BE2C (cell line): ENCODE measurements around the gene ESYT2.

Experiments used
- DNase-seq: peaks from one replicate; pipeline ENCODE4 v3.0.0-alpha.2; 2020
- H3K27me3 ChIP-seq: fragments of 250-450 bp; sonication (Bioruptor Pico); 2 replicates; pipeline ENCODE4 v1.5.1; 2020; ENCODE audit warnings: mild to moderate bottlenecking
- H3K36me3 ChIP-seq: fragments of 250-450 bp; sonication (Bioruptor Pico); 2 replicates; pipeline ENCODE4 v1.5.1; 2020; ENCODE audit warnings: mild to moderate bottlenecking
- H3K4me1 ChIP-seq: fragments of 250-450 bp; sonication (Bioruptor Pico); 2 replicates; pipeline ENCODE4 v1.5.1; 2020
- H3K4me3 ChIP-seq: 2 replicates; pipeline ENCODE4 v1.5.1; 2011; ENCODE audit warnings: low read depth, low read length
- H3K9me3 ChIP-seq: fragments of 250-450 bp; sonication (Bioruptor Pico); 2 replicates; pipeline ENCODE4 v1.5.1; 2020
- TF ChIP-seq, protein P1 (sequence below): IDR thresholded peaks from 2 replicates; pipeline ENCODE4 v1.5.1; 2012; ENCODE audit warnings: mild to moderate bottlenecking, low read depth, low read length

ESYT2 gene

DNA sequence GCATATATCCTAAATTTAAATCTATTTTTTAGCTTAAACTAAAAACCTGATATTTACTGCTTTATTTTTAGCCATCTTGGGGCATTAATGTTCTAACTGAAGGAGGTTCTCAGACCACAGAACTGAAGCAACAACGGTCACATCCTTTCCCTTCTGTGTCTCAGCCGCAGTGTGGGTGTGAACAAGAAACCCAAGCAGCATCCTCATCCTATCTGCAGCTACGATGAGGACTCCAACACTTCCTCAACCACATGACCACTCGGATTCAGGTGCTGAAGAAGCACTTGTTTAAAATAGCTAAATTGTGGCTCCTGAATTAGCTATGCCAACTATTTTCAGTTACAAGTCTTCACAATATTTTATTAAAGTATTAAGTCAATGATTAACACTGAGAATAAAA, 5.3 kb downstream of the ESYT2 start:
- no peak overlapping the region for H3K4me3 ChIP-seq
- H3K27me3 ChIP-seq, result no peaks in the 10 kb centered on the region
- TF ChIP-seq, protein P1, sequence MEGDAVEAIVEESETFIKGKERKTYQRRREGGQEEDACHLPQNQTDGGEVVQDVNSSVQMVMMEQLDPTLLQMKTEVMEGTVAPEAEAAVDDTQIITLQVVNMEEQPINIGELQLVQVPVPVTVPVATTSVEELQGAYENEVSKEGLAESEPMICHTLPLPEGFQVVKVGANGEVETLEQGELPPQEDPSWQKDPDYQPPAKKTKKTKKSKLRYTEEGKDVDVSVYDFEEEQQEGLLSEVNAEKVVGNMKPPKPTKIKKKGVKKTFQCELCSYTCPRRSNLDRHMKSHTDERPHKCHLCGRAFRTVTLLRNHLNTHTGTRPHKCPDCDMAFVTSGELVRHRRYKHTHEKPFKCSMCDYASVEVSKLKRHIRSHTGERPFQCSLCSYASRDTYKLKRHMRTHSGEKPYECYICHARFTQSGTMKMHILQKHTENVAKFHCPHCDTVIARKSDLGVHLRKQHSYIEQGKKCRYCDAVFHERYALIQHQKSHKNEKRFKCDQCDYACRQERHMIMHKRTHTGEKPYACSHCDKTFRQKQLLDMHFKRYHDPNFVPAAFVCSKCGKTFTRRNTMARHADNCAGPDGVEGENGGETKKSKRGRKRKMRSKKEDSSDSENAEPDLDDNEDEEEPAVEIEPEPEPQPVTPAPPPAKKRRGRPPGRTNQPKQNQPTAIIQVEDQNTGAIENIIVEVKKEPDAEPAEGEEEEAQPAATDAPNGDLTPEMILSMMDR, result no peak
- no peak for DNase-seq
- no peaks in the 10 kb centered on the region for H3K9me3 ChIP-seq
- H3K4me1 ChIP-seq, result peaks cover 4% of the 10 kb centered on the region; the same call in 1 of the 2 replicates
- H3K36me3 ChIP-seq, result no peaks in the 10 kb centered on the region

DNA sequence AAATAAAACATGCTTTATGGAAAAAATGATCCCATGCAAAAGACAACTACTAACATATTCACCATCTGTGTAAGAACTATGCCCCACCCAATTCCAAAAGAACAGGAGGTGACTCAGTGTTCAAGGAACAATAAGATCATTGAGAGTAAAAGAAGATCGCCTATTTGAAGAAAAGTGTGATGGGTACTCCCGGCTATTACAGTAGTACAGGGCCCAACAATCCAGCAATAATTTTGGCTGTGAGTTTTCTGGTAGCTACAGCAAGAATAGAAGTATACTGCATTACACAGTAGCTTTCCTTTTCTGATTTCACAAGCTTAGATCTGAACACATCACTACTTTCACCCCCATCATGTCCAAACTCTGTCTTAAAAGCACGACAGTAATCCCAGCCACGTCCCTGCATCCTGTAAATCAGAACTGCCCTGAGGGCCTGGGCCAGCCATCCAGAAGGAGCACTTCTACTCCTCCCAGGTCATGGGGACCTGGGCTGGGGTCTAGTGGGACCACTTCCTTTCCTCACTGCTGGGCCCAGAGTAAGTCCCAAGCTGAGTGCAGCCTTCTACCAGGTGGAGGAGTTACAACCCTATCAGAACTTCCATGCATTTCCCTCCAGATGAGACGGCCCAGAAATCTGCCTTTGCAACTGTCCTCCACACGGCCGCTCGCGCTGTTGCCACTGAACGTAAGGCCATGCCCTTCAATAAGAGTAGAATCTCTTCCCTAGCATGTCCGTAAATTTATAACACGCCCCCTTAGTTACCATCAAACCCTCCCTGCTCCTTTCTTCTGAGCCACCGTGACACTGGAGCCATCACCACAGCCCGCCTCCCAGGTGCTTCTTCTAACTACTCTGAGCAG, 7.9 kb downstream of the ESYT2 start:
- H3K27me3 ChIP-seq, result no peaks in the 10 kb centered on the region
- no peak for DNase-seq
- no peaks in the 10 kb centered on the region for H3K36me3 ChIP-seq
- no peak overlapping the region for H3K4me3 ChIP-seq
- peaks cover 15% of the 10 kb centered on the region for H3K4me1 ChIP-seq
- TF ChIP-seq, protein P1, result no peak
- H3K9me3 ChIP-seq, result no peaks in the 10 kb centered on the region

DNA sequence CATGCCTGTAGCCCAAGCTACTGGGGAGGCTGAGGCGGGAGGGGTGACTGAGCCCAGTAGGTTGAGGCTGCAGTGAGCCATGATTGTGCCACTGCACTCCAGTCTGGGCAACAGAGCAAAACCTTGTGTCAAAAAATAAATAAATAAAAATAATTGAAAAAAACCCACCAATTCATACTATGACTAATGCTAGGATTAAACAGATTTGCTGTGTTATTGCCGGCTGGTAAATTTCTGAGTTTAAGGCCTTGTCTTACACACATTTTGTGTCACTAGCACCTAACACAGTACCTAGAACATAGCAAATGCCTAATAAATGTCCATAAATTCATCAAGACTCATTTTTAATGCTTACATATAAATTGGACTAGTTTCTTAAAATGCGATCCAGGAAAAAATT, 8.7 kb downstream of the ESYT2 start:
- Histone ChIP-seq H3K4me1 (peaks cover 15% of the 10 kb centered on the region), H3K36me3 (no peaks in the 10 kb centered on the region), H3K9me3 (no peaks in the 10 kb centered on the region), H3K4me3 (no peak overlapping the region), H3K27me3 (no peaks in the 10 kb centered on the region)
- TF ChIP-seq, protein P1, result no peak
- DNase-seq, result no peak

DNA sequence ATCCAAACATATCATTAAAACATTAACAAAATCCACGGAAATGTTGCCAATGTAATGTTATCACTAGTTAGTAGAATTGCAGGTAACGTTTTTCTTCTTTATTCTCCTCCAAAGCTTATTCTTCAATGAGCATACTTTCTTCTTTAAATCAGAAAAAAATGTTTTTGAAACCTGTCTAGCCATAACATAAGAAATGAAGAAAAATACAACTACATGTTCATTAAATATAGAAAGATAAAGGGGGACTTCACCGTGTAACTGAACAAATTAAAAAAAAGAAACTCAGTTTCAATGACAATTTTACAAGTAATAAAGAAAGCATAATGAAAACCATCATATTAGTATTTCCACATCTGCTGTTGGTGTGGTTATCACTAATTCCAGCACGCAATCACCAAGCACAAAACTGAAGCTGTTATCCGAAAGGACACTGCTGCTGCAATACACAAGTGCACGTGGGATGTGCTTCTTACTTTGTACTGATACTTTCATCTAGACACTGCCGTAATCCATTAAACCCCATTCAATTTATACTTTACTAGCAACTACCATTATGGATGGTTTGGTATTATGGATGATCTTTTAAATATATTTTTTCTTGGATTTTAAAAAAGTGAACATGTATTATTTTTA, 9.6 kb downstream of the ESYT2 start:
- no peak for DNase-seq
- TF ChIP-seq, protein P1, result no peak
- H3K27me3 ChIP-seq, result no peaks in the 10 kb centered on the region
- H3K4me1 ChIP-seq, result peaks cover 15% of the 10 kb centered on the region
- no peak overlapping the region for H3K4me3 ChIP-seq
- H3K9me3 ChIP-seq, result no peaks in the 10 kb centered on the region
- H3K36me3 ChIP-seq, result no peaks in the 10 kb centered on the region

DNA sequence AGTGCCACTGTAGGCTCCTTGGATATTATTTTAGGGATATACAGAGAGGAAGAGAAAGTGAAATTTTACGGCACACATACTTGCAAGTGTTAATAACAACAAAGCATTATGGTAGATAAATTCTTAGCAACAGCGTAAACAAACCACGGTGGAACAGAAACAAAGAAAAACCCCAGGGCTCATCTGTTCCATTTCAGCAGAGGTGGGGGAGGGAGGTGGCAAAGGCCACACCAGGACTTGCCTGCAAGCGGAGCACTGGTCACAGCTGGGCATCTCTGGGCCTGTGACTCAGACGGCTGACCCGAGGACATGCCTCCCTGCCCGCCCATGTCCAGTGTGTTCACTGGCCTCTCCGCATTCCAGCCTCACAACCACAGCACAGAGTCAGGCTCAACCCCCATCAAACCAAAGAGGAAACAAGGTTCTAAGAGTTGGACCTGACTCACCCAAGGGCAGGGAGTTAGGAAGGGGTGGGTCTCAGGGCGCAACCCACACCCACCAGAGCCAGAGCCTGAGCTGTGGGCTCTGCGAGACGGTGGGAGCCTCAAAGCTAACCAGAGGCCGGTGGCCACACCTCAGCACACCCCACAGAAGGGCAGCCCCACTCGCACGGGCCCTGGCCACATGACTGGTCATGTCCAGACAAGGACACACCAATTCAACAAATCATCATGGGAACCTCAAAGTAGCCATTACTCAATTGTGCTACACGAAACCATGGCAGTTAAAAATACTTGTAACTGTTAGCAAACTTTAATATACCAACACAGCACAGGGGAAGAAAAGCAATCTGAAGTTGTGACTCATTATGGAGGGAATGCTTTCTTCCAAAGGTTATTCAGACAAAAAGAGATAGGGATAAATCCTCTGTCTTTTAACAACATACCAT, 10.7 kb downstream of the ESYT2 start:
- Histone ChIP-seq H3K9me3 (no peaks in the 10 kb centered on the region), H3K4me3 (no peak overlapping the region), H3K36me3 (no peaks in the 10 kb centered on the region), H3K27me3 (no peaks in the 10 kb centered on the region), H3K4me1 (peaks cover 15% of the 10 kb centered on the region)
- peak; percentile 20 for DNase-seq
- TF ChIP-seq, protein P1, result no peak
